NCI-H187 treated with DMSO at 0.1 percent for 48 hours (cell line): Measurements from ENCODE around the gene WDR75.

ENCODE experiments used
- DNase-seq: peaks from one replicate; lab custom pipeline; 2025; lab: John Stamatoyannopoulos, UW

WDR75 gene

DNA sequence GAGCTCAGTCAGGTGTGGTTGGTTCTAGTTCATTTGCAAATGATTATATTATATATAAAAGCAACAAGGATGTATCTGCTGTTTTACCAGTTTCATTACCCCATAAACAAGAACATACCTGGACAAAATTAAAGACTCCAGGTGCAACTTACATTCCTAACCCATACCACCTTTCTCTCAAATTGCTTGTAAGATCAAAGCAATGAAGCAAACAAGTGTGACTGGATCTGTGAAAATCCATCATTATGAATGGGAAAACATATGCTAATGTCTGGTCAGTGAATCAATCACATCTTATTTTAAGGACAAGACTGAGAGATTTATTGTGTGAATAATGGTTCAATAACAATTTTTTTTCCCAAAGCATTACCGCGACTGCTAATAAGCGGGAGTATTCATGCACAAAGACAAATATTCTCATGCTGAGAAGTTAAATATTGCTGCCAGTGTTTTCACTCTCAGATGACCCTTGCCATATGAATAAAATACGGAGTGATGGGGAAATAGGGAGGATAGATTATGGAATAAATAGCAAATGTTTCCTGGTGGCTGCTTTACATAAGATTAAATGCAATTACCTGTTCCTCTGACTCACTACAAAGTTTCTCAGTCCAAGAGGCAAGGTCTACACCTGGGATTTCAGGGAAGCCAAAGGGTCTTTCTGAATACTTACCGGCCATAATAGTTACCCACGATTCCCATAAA is 59.3 kb downstream of the WDR75 start:
- no peak for DNase-seq

DNA sequence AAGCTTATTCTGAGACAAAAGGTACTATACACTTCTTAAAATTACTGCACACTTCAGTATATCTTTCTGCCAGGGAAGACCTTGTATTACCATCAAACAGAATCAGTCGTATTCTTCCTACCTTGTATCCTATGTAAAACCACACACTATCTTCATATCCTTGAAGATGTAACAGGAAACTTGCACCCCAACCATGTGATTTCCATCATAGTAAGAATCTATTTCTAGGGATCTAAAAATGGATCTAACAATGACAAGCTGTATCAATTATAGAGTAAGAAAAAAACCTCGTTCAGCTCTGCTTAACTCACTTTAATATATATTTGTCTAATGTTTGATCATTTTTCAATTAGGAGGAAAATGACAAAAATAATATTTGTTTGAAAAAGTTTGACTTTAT is 60.2 kb downstream of the WDR75 start:
- DNase-seq, result no peak

DNA sequence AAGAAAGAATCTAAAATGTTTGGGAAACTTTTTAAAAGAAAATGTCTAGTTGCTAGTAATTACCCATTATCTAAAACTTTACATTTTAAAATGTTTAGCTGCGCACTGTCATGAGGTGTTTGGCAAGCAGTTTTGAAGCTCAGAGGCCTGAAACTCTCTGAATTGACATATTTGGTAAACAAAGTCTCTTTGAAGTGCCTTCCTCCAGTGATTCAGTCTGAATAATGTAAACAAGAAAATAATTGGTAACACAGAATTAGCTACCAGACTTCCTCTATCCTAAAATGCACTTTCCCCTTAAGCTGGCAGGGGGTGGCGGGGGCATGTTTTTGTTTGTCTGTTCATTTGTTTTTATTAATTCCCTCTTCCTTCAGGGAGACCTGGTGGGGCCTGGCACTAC is 61.4 kb downstream of the WDR75 start:
- DNase-seq, result no peak

DNA sequence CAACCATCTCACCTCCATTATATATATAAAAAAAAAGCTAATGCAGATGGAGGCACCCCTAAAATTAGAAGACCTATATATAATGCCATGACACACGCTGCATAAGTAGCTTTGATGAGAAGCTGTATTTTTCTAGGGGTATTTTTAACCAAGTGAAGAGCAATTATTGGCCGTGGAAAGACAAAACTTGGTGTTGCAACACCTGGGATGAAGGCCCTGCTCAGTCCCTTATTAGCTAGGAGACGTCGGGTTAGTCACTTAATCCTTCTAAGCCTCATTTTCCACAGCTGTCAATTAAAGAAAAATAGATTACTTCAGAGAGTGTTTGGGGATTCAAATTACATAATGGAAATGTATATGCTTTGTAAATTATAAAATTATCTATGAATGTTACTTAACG is 63.0 kb downstream of the WDR75 start:
- no peak for DNase-seq

DNA sequence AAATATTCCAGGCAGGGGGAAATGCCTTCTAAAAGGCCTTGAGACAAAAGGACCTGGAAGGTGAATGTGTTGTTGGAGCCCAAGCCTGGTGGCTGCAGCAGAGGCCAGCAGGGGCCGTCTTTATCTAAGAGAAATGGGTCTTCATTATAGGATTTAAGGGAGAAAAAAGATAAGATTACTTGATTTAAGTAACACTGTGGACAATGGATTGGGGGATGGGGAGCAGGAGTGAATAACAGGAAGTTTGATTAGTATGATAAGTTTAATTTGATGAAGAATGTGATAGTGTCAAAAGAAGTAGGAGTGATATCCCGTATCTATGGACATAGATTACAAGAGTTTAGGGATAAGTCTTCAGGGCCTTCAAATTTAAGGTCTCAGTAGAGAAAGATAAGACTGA is 64.2 kb downstream of the WDR75 start:
- DNase-seq, result no peak

GRCh38 chr2:189506514-189506976 is 65.3 kb downstream of the WDR75 start:
- no peak for DNase-seq

GRCh38 chr2:189511210-189511959 is 70.1 kb downstream of the WDR75 start:
- no peak for DNase-seq

DNA sequence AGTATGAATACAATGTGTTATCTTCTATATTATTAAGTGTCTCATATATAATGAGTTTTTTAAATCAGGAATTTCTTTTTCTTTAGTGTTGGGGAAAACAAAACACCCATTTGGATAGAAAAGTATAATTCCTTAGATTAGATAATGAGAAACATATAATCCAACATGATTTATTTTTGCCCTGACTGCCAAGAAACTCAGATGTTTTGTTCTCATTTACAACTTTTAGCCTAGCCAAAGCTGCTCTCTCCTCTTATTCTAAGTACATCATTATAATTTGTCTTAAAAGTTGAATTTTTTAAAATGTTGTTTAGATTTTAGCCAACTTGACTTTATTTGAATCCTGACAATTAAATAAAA is 70.7 kb downstream of the WDR75 start:
- no peak for DNase-seq

DNA sequence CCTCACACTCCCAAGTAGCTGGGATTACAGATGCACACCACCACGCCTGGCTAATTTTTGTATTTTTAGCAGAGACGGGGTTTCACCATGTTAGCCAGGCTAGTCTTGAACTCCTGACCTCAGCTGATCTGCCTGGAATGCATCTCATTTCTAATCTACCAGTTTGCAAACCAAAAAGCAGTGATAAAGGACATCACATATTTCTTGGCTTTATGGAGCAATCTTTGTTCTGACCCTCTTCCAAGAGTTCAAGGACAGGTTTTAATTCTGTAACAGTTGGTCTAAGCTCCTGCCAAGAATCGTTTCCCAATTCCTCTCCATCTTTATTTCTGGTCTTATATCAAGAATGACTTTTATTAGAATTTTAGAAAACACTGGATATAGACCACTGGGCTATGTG is 71.6 kb downstream of the WDR75 start:
- no peak for DNase-seq

GRCh38 chr2:189514104-189514503 is 72.8 kb downstream of the WDR75 start:
- no peak for DNase-seq

GRCh38 chr2:189515264-189515663 is 74.0 kb downstream of the WDR75 start:
- no peak for DNase-seq

GRCh38 chr2:189516546-189516945 is 75.3 kb downstream of the WDR75 start:
- DNase-seq, result no peak

DNA sequence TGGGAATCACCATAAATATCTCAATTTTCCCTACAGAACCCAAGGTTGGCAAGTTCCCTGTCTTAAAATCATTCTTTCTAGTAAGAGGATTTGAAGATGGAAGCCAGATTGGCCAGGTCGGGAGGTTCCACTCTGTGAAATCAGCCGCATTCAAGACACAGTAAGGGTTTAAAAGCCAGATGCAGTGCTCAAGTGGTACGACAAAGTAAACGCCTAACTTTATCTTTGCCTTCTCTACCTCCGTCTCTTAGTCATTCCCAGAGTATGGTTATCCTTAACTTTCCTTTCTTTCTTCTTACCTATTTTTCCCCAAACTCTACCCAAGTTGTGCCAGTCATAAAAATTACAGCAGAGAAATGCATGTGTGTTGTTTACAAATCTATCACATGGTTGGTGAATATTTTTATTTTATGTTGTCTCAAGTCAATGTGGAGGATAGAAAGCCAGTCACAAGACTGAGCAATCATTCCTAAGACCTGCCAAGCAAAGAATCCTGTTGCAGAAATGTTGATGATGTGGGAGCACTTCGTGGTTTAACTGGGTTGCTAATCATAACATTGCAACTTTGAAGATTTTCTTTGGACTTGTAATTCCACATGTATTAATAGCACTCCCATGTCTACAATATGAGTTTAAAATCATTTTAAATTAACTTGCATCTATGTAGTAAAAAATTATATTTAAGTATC is 76.7 kb downstream of the WDR75 start:
- DNase-seq, result no peak

GRCh38 chr2:189519631-189520387 is 78.5 kb downstream of the WDR75 start:
- DNase-seq, result no peak

DNA sequence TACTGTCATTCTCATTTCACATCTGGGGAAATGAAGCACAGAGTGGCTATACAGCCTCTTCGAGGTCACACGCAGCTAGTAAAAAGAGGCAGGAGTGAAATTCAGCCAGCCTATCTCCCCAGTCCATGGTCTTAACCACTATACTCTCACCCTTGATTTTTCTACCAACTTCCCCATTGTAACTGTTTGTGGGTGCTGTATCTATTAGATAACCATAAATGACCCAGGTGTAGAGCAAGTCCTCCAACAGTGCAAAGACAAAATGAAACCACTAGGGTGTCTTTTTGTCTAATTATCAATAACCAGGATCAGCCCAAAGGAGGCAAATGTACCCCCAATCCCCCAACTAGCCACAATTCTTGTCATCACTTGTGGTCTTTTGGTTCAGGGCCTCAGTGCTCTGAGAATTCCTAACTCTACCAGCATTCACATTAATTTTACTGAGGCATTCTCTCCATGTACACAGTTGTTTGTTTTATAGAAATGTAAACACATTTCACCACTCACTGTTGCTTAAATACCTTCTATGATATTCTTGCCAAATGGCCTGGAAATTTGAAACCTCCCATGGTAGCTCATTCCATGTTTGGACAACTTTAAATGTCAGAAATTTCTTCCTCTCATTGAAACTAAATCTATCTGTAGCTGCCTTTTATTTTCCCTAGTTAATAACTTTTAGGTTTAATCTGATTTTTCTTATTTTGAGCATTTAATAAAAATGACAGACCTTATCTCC is 80.6 kb downstream of the WDR75 start:
- DNase-seq, result no peak

GRCh38 chr2:189522435-189523151 is 81.3 kb downstream of the WDR75 start:
- DNase-seq, result no peak

GRCh38 chr2:189524746-189525145 is 83.5 kb downstream of the WDR75 start:
- DNase-seq, result no peak
